Liver (tissue), 9 donors: Measurements from ENCODE around the gene CLEC16A. TPM values are rescaled to one million over a fixed set of nuclear protein-coding genes. Genes with fewer than 3 reads are reported as not detected.

ENCODE experiments used
- DNase-seq: peaks from one replicate; pipeline ENCODE4 v3.0.0-alpha.2; 2017; ENCODE audit warnings: low spot score
- H3K27ac ChIP-seq, 2 donors: one replicate each; pipeline ENCODE4 v1.7.0; 2013; ENCODE audit warnings: inconsistent platforms in 2 of 2, low read length in 2 of 2, control low read depth in 1 of 2, low read depth in 1 of 2, mild to moderate bottlenecking in 1 of 2
- H3K27me3 ChIP-seq, 4 donors: one replicate each; pipeline versions ENCODE4 v1.6.1 to v1.7.0; 2013; ENCODE audit warnings: low read length in 3 of 4, inconsistent platforms in 1 of 4, mild to moderate bottlenecking in 1 of 4, moderate library complexity in 1 of 4; ENCODE audit not compliant: control insufficient read depth in 4 of 4, insufficient read depth in 4 of 4
- H3K36me3 ChIP-seq, 4 donors: one replicate each; pipeline versions ENCODE4 v1.6.1 to v1.7.0; 2013; ENCODE audit warnings: low read length in 3 of 4, mild to moderate bottlenecking in 3 of 4, low read depth in 1 of 4, moderate library complexity in 1 of 4; ENCODE audit not compliant: control insufficient read depth in 4 of 4, insufficient read depth in 3 of 4
- H3K4me1 ChIP-seq, 4 donors: one replicate each; pipeline versions ENCODE4 v1.6.1 to v1.7.0; 2013; ENCODE audit warnings: low read length in 3 of 4, mild to moderate bottlenecking in 3 of 4, moderate library complexity in 1 of 4; ENCODE audit not compliant: control insufficient read depth in 4 of 4, insufficient read depth in 4 of 4
- H3K4me3 ChIP-seq, 3 donors: one replicate each; pipeline versions ENCODE4 v1.6.1 to v1.7.0; 2013; ENCODE audit warnings: low read length in 3 of 3, control low read depth in 1 of 3, low read depth in 1 of 3, mild to moderate bottlenecking in 1 of 3
- H3K9ac ChIP-seq, 2 donors: one replicate each; pipeline ENCODE4 v1.7.0; 2013; ENCODE audit warnings: low read length in 2 of 2, mild to moderate bottlenecking in 2 of 2, moderate library complexity in 2 of 2, control low read depth in 1 of 2, low read depth in 1 of 2
- H3K9me3 ChIP-seq, 4 donors: one replicate each; pipeline versions ENCODE4 v1.6.1 to v1.7.0; 2013; ENCODE audit warnings: low read length in 3 of 4; ENCODE audit not compliant: control insufficient read depth in 4 of 4
- EGR1 ChIP-seq, 2 donors: IDR thresholded peaks; 2 replicates each; pipeline ENCODE4 v1.6.1; 2016 to 2018; ENCODE audit warnings: antibody characterized with exemption in 2 of 2, low read depth in 2 of 2
- FOXA1 ChIP-seq: IDR thresholded peaks from 2 replicates; pipeline ENCODE4 v1.6.1; 2016; ENCODE audit warnings: antibody characterized with exemption
- GABPA ChIP-seq, 2 donors: IDR thresholded peaks in 1 of 2; conservative IDR thresholded peaks in 1 of 2; 2 replicates each; pipeline ENCODE4 v1.6.1; 2016; ENCODE audit warnings: antibody characterized with exemption in 2 of 2, mild to moderate bottlenecking in 1 of 2, moderate library complexity in 1 of 2
- HNF4A ChIP-seq, 2 donors: conservative IDR thresholded peaks; 2 replicates each; pipeline ENCODE4 v1.6.1; 2016; ENCODE audit warnings: antibody characterized with exemption in 2 of 2, mild to moderate bottlenecking in 2 of 2
- HNF4G ChIP-seq: IDR thresholded peaks from 2 replicates; pipeline ENCODE4 v1.6.1; 2016; ENCODE audit warnings: antibody characterized with exemption
- JUND ChIP-seq, 2 donors: IDR thresholded peaks; 2 replicates each; pipeline ENCODE4 v1.6.1; 2016; ENCODE audit warnings: antibody characterized with exemption in 2 of 2
- MAX ChIP-seq: IDR thresholded peaks from 2 replicates; pipeline ENCODE4 v1.6.1; 2016; ENCODE audit warnings: antibody characterized with exemption
- NR2F2 ChIP-seq: IDR thresholded peaks from 2 replicates; pipeline ENCODE4 v1.6.1; 2016; ENCODE audit warnings: antibody characterized with exemption
- RAD21 ChIP-seq, 2 donors: IDR thresholded peaks; 2 replicates each; pipeline ENCODE4 v1.6.1; 2016; ENCODE audit warnings: antibody characterized with exemption in 2 of 2, mild to moderate bottlenecking in 2 of 2
- REST ChIP-seq: IDR thresholded peaks from 2 replicates; pipeline ENCODE4 v1.6.1; 2016; ENCODE audit warnings: antibody characterized with exemption, mild to moderate bottlenecking
- SP1 ChIP-seq: IDR thresholded peaks from 2 replicates; pipeline ENCODE4 v1.6.1; 2018; ENCODE audit warnings: antibody characterized with exemption, mild to moderate bottlenecking
- TAF1 ChIP-seq: conservative IDR thresholded peaks from 2 replicates; pipeline ENCODE4 v1.6.1; 2016; ENCODE audit warnings: antibody characterized with exemption, mild to moderate bottlenecking
- ZBTB33 ChIP-seq: IDR thresholded peaks from 2 replicates; pipeline ENCODE4 v1.6.1; 2016; ENCODE audit warnings: antibody characterized with exemption
- WGBS: extraction: QIAGEN DNeasy Blood & Tissue Kit; methylation state at CpG from one replicate; pipeline ENCODE4 v1.1.7; 2013; 5-methylcytosine and 5-hydroxymethylcytosine counted together
- polyA plus RNA-seq, 2 donors: library from polyadenylated mRNA; stranded (reverse) in 1 of 2; unstranded in 1 of 2; fragments of 200-250 nt in 1 of 2; fragments of >200 nt in 1 of 2; fragmentation: Nextera tagmentation in 1 of 2; extraction: Ambion mirVana in 1 of 2; gene quantifications; one replicate each; pipeline versions ENCODE4 v1.2.1 to v1.2.3, GENCODE V29; 2013 to 2015
- total RNA-seq, 2 donors: library from RNA; depleted of rRNA; stranded (reverse); fragments of >200 nt; gene quantifications; one replicate each; pipeline ENCODE4 v1.2.3, GENCODE V29; 2014
- TF ChIP-seq, protein P1 (sequence below): IDR thresholded peaks from 2 replicates; pipeline ENCODE4 v1.6.1; 2016; ENCODE audit warnings: antibody characterized with exemption
- TF ChIP-seq, protein P2 (sequence below): fragments of 150-350 bp; IDR thresholded peaks from 2 replicates; pipeline ENCODE4 v1.5.1; 2017; ENCODE audit warnings: improper control_type of control experiment, low read depth, low read length; ENCODE audit not compliant: missing input control
- donor health status: healthy.
- donor health status: healthy.
- donor health status: healthy.
- donor health status: healthy.
- donor health status: healthy.

The CLEC16A gene
- total and polyA plus RNA-seq, 4 donors = 9.7 to 23.0 (median 17.4) TPM

- no peaks in the 10 kb centered on the region for H3K9me3 ChIP-seq
- no peak overlapping the region for H3K9ac ChIP-seq
- TF ChIP-seq RAD21 (IDR thresholded peaks at IDR 0.05) (no peak), MAX (no peak), EGR1 (IDR thresholded peaks at IDR 0.05; ENCODE audit: low read depth in 2 of 2) (no peak), GABPA (IDR thresholded peaks at IDR 0.05 in 1 of 2, conservative IDR thresholded peaks at IDR 0.05 in 1 of 2) (no peak), FOXA1 (no peak)
- TF ChIP-seq, protein P1, sequence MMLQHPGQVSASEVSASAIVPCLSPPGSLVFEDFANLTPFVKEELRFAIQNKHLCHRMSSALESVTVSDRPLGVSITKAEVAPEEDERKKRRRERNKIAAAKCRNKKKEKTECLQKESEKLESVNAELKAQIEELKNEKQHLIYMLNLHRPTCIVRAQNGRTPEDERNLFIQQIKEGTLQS = no peak
- no peak overlapping the region for H3K4me3 ChIP-seq
- H3K27ac ChIP-seq = no peak overlapping the region
- peaks cover 2 to 14% (median 12%) of the 10 kb centered on the region in 4 donors for H3K4me1 ChIP-seq
- 90% methylated on average over 5 of the region's 5 CpGs for WGBS
- no peaks in the 10 kb centered on the region for H3K27me3 ChIP-seq
- DNase-seq = no peak
- H3K36me3 ChIP-seq = peaks cover 2 to 21% (median 12%) of the 10 kb centered on the region in 4 donors
Measured at GRCh38 chr16:10967986-10968385, 23.6 kb downstream of the CLEC16A start.

DNA sequence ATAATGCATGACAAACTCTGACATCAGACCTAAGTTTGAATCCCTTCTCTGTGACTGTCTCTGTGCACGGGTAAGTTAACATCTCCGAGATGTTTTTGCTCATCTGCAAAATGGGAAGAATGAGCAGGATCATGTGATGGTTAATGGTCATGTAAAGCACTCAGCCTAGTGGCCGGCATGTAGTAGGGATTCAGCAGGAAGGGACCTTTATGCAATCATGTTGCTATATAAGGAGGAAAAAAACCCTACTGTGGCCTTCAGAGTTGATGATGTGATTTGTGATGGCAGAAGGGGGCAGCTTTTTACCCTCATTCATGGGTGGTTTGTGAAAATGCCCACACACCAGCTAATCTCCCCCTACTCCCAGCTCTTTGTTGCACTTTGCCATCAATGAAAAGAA is 24.1 kb downstream of the CLEC16A start:
- Histone ChIP-seq H3K36me3 (peaks cover 6 to 19% (median 9%) of the 10 kb centered on the region in 4 donors), H3K9ac (no peak overlapping the region), H3K9me3 (no peaks in the 10 kb centered on the region), H3K27me3 (no peaks in the 10 kb centered on the region), H3K27ac (no peak overlapping the region), H3K4me3 (no peak overlapping the region), H3K4me1 (peaks cover 2 to 14% (median 12%) of the 10 kb centered on the region in 4 donors)
- 88% methylated on average over 3 of the region's 3 CpGs for WGBS
- DNase-seq = no peak
- TF ChIP-seq, protein P2, sequence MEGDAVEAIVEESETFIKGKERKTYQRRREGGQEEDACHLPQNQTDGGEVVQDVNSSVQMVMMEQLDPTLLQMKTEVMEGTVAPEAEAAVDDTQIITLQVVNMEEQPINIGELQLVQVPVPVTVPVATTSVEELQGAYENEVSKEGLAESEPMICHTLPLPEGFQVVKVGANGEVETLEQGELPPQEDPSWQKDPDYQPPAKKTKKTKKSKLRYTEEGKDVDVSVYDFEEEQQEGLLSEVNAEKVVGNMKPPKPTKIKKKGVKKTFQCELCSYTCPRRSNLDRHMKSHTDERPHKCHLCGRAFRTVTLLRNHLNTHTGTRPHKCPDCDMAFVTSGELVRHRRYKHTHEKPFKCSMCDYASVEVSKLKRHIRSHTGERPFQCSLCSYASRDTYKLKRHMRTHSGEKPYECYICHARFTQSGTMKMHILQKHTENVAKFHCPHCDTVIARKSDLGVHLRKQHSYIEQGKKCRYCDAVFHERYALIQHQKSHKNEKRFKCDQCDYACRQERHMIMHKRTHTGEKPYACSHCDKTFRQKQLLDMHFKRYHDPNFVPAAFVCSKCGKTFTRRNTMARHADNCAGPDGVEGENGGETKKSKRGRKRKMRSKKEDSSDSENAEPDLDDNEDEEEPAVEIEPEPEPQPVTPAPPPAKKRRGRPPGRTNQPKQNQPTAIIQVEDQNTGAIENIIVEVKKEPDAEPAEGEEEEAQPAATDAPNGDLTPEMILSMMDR = no peak
- TF ChIP-seq GABPA (IDR thresholded peaks at IDR 0.05 in 1 of 2, conservative IDR thresholded peaks at IDR 0.05 in 1 of 2) (no peak), MAX (no peak), REST (no peak), HNF4A (conservative IDR thresholded peaks at IDR 0.05) (no peak), TAF1 (no peak), FOXA1 (no peak), NR2F2 (no peak), SP1 (no peak), HNF4G (no peak), JUND (IDR thresholded peaks at IDR 0.05) (no peak), ZBTB33 (no peak)
- TF ChIP-seq, protein P1 = no peak
